Endometrial microvascular endothelial cells (primary cell): ENCODE data around the gene NLRP5. TPM values are rescaled to one million over a fixed set of nuclear protein-coding genes. Genes with fewer than 3 reads are reported as not detected.
"Not testable (repeated sequence)": the region's sequence is repeated elsewhere in the genome, so short reads cannot be mapped to it uniquely, and the experiment has no call there.

Experiments used
- in situ Hi-C: cut with HindIII; loops from 2 replicates; pipeline ENCODE4 v1.10.0; 2017; ENCODE audit warnings: low sequenced_read_pairs, low pct_unique_long_range_greater_than_20kb; ENCODE audit errors: inconsistent ontology term
- total RNA-seq: library from RNA; depleted of rRNA; stranded (reverse); fragments of >200 nt; gene quantifications from one replicate; pipeline ENCODE4 v1.2.3, GENCODE V29; 2015; ENCODE audit errors: inconsistent ontology term

NLRP5 gene
- total RNA-seq, 1 donor from 2014 or later = not detected

GRCh38 chr19:56092685-56093631, 106.4 kb downstream of the NLRP5 start:
- in situ Hi-C loops = no loop called here

DNA sequence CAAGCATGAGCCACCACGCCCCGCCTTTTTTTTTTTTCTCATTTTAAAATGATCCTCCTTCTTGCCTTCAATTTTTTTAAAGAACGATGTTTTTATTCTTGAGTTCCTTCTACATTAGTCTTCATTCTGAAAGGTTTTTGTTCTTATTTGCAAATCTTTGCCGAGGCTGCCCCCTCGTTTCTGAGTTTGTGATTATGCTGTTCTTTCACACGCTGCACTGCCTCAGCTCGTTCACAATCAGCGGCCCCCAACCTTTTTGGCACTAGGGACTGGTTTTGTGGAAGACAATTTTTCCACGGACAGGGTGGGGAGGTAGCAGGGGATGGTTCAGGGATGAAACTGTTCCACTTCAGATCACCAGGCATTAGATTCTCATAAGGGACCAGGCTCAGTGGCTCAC, 107.9 kb downstream of the NLRP5 start:
- in situ Hi-C loops = no loop called here

DNA sequence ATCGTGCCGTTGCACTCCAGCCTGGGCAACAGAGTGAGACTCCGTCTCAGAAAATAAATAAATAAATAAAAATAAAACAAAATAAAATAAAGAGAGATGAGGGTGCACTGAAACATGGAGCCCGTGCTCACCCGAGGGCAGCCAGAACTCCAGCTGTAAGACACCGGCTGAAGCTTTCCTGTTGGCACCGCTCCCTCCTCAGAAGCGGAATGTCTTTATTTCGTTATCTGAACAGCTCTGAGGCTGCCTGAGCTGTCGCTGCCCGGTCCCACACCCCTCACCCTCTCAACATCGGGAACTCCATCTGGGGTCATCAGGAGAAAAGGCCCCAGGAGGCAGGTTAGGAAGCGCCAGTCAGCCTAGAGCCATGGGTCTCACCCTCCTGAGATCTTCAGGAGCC, 110.1 kb downstream of the NLRP5 start:
- in situ Hi-C loops = no loop called here

GRCh38 chr19:56097306-56097705, 110.7 kb downstream of the NLRP5 start:
- in situ Hi-C loops = no loop called here

DNA sequence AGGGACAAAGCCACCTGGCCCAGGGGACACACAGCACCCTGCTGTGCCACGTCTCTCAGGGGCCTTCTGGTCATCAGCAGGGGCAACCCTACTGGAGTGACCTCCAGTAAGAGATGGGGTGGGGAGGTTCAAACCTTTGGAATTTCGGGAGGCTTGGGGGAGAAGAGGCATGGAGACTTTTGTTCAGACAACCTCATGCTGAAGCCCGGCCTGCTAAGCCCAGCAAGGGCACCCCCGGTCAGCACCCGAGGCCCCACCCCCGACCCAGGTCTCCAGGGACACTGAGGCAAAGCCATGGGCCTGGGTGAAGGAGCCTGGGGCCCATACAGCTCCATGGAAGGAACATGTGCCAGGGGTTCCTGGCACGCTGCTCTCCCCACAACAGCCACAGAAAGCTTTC, 111.2 kb downstream of the NLRP5 start:
- in situ Hi-C loops = no loop called here

DNA sequence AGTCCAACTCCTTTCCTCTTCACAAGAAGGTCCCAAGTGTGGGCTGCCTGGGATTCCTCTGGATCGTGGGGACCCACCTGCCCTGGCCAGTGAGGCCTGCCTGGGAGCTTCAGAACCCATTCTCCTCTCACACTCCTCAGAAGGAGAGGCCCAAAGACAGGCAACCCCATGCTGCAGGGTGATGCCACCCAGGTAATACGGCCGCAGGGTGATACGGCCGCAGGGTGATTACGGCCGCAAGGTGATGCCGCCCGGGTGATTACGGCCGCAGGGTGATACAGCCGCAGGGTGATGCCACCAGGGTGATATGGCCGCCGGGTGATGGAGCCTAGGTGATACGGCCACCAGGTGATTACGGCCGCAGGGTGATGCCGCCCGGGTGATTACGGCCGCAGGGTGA, 111.7 kb downstream of the NLRP5 start:
- in situ Hi-C loops = not testable (repeated sequence)

GRCh38 chr19:56098731-56099568, 112.4 kb downstream of the NLRP5 start:
- in situ Hi-C loops = no loop called here

DNA sequence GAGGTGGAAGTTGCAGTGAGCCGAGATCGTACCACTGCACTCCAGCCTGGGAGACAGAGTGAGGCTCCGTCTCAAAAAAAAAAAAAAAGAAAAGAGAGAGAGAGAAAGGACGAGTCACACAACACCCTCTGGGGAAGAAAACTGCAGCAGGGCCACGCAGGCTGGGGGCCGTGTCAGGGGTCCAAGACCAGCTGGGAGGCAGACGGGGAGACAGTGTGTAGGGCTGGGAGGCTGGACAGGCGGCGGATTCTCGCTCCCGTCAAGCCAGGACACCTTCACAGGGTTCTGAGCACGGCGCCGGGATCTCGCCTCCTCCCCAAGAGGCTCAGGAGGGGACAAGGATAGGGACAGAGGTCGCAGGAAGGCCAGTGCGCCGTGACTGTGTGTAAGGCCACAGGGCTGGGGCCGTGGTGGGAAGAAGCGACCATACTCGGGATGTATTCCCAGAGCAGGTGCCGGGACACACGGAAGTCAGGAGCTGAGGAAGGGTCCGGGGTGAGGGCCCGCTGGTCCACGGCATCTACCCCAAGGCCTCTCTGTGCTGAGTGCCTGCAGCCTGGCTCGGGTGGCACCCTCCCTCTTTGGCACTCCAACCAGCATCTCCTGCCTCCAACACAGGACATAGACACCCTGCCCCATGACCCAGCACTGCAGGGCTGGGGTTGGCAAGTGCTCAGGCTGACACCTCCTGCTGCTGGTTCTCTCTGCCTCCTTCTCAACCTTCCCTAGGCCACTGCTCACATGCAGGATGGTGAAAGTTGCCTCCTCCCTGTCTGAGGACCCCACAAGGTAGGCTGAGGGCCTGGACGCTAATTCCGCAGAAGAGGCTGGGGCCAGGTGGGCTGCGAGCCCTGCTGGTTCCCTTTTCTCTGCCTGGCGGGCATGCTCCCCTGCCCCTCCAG, 113.3 kb downstream of the NLRP5 start:
- in situ Hi-C loops = no loop called here

DNA sequence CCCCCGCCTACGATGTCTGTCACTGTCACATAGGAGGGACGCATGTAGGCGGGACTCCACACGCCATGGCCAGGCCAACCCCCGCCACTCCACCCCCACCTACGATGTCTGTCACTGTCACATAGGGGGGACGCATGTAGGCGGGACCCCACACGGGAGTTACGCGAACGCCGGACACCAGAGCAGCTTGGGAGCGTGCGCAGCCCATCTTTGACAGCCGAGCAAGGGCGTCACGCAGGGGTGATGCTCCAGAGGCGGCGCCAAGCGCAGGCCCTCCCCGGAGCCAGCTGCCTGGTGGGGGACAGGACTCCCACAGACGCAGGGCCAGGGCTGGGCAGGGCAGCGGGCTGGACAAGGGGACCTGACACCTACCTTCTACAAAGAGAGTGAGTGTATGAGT, 114.5 kb downstream of the NLRP5 start:
- in situ Hi-C loops = no loop called here

DNA sequence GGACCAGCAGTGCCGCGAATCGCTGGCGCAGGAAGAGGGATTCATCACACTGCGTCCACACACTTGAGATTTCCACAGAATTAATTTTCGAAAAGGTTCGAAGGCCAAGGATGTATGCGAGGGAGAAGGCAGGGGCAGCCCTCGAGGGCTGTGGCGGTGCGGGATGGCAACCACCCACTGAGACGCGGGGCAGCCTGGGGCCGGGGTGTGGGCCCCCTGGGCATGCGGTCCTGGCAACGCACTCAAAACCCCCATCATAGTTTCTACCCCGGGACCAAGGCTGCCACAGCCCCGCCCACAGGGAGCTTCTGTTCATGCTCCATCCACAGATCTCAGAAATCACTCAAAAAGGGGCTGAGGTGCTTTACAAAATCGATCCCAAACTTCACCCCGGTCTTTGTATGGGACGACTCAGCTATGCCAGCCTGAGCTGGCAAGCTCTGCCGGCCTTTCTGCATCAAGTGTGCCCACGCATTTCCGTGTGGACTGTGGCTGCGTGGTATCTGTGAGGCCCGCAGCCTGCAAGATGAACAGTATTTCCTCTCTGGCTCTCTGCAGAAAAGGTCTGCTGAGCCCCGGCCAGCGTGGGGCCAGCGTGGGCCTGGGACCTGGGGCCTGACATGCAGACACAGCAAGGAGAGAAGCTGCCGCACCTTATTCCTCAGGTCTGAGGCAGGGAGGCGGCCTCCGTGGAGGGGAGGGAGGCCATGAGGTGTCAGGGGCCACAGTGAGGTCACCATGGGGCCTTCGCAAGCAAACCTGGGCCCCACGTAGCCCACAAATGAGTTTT, 115.4 kb downstream of the NLRP5 start:
- in situ Hi-C loops = no loop called here

GRCh38 chr19:56103027-56103614, 116.5 kb downstream of the NLRP5 start:
- in situ Hi-C loops = no loop called here

GRCh38 chr19:56104423-56104822, 117.8 kb downstream of the NLRP5 start:
- in situ Hi-C loops = no loop called here

GRCh38 chr19:56105090-56105701, 118.6 kb downstream of the NLRP5 start:
- in situ Hi-C loops = no loop called here

DNA sequence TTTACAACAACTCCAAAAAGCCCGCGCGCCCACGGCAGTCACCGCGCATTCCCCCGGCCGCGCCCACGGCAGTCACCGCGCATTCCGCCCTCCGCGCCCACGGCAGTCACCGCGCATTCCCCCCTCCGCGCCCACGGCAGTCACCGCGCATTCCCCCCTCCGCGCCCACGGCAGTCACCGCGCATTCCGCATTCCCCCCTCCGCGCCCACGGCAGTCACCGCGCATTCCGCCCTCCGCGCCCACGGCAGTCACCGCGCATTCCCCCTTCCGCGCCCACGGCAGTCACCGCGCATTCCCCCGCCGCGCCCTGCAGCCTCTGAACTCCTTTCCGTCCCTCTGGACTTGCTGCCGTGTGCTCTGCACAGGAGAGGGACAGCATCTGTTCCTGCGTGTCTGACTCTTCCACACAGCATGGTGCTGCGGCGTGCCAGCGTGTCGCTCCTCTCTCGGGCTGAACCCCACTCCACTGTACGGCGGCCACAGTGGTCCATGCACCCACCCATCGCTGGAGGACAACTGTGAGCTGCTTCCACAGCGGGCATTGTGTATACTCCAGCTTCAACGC, 119.3 kb downstream of the NLRP5 start:
- in situ Hi-C loops = not testable (repeated sequence)

DNA sequence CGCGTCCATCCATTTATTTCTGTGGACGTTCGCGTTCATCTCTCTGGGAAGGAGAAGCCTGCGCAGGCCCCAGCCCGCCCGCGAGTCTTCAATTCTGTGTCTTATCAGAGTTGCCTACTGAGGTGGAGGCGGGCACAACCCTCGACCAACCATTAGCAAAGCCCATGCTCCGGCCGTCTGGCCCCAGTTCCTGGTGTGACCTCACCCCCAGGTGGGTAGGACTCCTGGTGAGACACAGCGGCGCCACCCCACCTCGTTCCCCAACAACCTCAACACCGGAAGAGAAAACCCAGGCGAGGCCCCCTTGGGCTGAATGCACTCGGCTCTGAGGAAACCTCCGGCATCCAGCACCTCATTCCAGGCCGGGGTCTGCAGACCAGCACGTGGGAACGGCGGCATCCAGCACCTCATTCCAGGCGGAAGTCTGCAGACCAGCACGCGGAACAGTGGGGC, 119.8 kb downstream of the NLRP5 start:
- in situ Hi-C loops = no loop called here

- in situ Hi-C loops = no loop called here
These were observed 120.4 kb downstream of the NLRP5 start for GRCh38 chr19:56106993-56107392.
